Peyer's patch (tissue), 4 donors: ENCODE measurements around the gene TXK. TPM values are rescaled to one million over a fixed set of nuclear protein-coding genes. Genes with fewer than 3 reads are reported as not detected.
A peak's percentile ranks its signal among the peaks of the same experiment; 100 is the strongest.

Experiments
- DNase-seq, 3 donors: peaks; one replicate each; pipeline ENCODE4 v3.0.0-alpha.2; 2017 to 2019
- H3K27ac ChIP-seq, 4 donors: fragments of 200-600 bp; sonication (generic); one replicate each; pipeline ENCODE4 v1.5.1; 2016 to 2019
- H3K27me3 ChIP-seq, 2 donors: fragments of 200-600 bp; sonication (generic); one replicate each; pipeline ENCODE4 v1.5.1; 2019
- H3K36me3 ChIP-seq, 3 donors: fragments of 200-600 bp; sonication (generic); one replicate each; pipeline ENCODE4 v1.5.1; 2016 to 2019
- H3K4me1 ChIP-seq, 4 donors: fragments of 200-600 bp; sonication (generic); one replicate each; pipeline ENCODE4 v1.5.1; 2016 to 2019
- H3K4me3 ChIP-seq, 4 donors: fragments of 200-600 bp; sonication (generic); 1 replicate in 3 of 4; 2 replicates in 1 of 4; pipeline ENCODE4 v1.5.1; 2016 to 2019; ENCODE audit warnings: mild to moderate bottlenecking in 1 of 4
- H3K9me3 ChIP-seq, 4 donors: fragments of 200-600 bp; sonication (generic); one replicate each; pipeline ENCODE4 v1.5.1; 2016 to 2019; ENCODE audit warnings: mild to moderate bottlenecking in 1 of 4
- POLR2A ChIP-seq, 2 donors: fragments of 450-650 bp; IDR thresholded peaks; one replicate each; pipeline ENCODE4 v1.5.1; 2017; ENCODE audit warnings: antibody characterized with exemption in 2 of 2, mild to moderate bottlenecking in 2 of 2, moderate library complexity in 2 of 2
- total RNA-seq, 4 donors: library from RNA; depleted of rRNA; stranded (reverse); fragments of >200 nt; gene quantifications; one replicate each; pipeline ENCODE4 v1.1.0, GENCODE V29; 2016
- TF ChIP-seq, protein P1 (sequence below), 6 experiments: fragments of 450-650 bp in 4 of 6; fragments of 200-600 bp in 2 of 6; sonication (generic) in 1 of 6; IDR thresholded peaks; one replicate each; pipeline ENCODE4 v1.5.1; 2017 to 2019; ENCODE audit warnings: antibody characterized with exemption in 6 of 6, mild to moderate bottlenecking in 3 of 6, moderate library complexity in 1 of 6

TXK gene
- total RNA-seq, 4 donors from 2014 or later: 3.9 to 33.0 (median 9.5) TPM

DNA sequence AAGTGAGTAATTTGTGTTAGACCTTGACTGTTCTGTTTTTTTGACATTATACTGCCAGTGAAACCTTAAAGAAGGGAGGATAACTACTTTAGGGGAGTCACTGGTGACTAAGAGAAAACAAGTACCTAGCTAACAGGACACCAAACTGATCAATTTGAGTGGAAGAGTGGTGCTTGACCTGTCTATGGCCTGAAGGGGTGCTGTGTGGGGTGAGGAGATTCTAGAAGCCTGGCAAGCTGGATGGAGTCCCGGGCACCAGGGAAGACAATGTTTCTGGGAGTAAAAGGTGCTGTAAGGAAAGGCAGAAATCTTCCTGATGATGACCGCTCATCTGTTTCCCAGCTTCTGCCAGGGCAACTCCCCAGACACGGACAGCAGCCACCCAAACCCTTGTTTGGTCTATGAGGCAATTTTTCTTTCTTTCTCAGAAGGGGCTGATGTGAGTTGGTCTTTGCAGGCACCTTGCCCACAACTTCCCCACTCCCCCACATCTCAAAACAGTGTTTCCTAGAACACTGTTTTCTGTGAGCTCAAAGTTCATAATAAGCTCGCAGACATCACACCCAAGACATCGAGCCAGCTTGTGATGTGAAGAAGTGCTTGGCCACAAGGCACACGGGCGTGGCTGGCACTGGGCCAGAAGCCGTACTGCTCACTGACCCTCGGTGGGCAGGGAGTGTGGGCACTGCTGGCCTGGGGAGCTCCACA, 4.6 kb downstream of the TXK start:
- Histone ChIP-seq H3K4me3 (peak overlapping the region in 1 of 4 donors; percentile 12), H3K27ac (peak overlapping the region in 2 of 4 donors; percentile 34 to 65), H3K4me1 (peaks cover 0 to 15% (median 1%) of the 10 kb centered on the region in 4 donors), H3K9me3 (no peaks in the 10 kb centered on the region), H3K27me3 (no peaks in the 10 kb centered on the region), H3K36me3 (no peaks in the 10 kb centered on the region)
- peak; percentile 17 to 62 (median 59) for DNase-seq
- TF ChIP-seq, protein P1, sequence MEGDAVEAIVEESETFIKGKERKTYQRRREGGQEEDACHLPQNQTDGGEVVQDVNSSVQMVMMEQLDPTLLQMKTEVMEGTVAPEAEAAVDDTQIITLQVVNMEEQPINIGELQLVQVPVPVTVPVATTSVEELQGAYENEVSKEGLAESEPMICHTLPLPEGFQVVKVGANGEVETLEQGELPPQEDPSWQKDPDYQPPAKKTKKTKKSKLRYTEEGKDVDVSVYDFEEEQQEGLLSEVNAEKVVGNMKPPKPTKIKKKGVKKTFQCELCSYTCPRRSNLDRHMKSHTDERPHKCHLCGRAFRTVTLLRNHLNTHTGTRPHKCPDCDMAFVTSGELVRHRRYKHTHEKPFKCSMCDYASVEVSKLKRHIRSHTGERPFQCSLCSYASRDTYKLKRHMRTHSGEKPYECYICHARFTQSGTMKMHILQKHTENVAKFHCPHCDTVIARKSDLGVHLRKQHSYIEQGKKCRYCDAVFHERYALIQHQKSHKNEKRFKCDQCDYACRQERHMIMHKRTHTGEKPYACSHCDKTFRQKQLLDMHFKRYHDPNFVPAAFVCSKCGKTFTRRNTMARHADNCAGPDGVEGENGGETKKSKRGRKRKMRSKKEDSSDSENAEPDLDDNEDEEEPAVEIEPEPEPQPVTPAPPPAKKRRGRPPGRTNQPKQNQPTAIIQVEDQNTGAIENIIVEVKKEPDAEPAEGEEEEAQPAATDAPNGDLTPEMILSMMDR (IDR thresholded peaks at IDR 0.05): peak in 1 of 6 experiments; percentile 8
- no peak for TF ChIP-seq POLR2A (IDR thresholded peaks at IDR 0.05)

DNA sequence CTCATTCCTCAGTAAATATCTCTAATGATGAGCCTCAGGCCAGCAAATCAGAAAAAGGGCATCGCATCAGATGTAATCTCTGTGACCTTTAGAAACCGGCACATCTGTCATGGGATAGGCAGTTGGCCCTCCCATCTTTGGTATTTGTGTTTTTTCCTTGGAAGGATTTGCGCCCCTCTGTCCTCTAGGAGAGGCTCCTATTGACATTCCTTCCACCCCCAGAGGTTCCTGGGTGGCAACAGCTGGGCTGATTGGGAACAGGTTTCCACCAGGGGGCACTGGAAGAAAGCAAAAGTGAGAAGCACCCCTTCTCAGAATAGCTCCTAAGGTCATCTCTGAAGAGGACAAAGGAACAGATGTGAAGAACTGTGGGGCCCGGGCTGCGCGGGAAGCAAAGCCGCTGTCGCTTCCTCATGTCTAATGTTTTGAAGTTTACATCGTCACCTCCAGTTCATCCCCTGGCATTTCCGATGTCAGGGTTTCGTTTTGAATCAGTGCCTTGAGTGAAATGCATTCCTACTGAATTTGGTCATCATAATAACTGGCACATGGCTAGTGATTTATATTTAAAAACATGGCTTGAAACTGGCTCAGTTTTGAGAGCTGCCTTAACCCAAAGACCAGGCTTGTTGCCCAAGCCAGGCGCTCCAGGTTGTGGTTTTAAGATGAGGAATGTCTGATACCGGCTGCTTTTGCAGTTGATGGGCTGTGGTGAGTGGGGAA, 6.2 kb downstream of the TXK start:
- no peaks in the 10 kb centered on the region for H3K27me3 ChIP-seq
- DNase-seq: peak; percentile 57 to 84 (median 60)
- H3K36me3 ChIP-seq: no peaks in the 10 kb centered on the region
- no peak overlapping the region for H3K4me3 ChIP-seq
- H3K4me1 ChIP-seq: peaks cover 0 to 15% (median 1%) of the 10 kb centered on the region in 4 donors
- H3K9me3 ChIP-seq: no peaks in the 10 kb centered on the region
- H3K27ac ChIP-seq: peak overlapping the region in 1 of 4 donors; percentile 27
- no peak for TF ChIP-seq POLR2A (IDR thresholded peaks at IDR 0.05)
- TF ChIP-seq, protein P1 (IDR thresholded peaks at IDR 0.05): peak; percentile 29 to 66 (median 58)

DNA sequence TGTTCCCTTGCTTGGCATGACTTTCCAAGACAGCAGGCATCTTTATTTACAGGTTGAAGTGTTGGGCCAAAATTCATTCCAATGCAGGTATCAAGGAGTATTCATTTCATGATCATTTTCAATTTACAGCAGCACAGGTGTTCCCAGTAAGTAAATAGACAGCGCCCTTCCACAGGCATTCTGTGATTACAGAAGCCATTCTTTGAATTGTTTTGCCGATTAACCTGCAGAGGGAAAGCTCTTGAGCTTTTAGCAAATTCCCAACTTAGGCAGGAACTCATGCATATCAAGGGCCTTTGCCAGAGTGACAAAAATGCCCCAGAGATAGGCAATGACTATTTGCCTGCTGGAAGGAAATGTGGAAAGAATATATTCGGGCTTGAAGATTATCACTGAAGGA, 6.8 kb downstream of the TXK start:
- Histone ChIP-seq H3K4me3 (no peak overlapping the region), H3K9me3 (no peaks in the 10 kb centered on the region), H3K27ac (no peak overlapping the region), H3K27me3 (no peaks in the 10 kb centered on the region), H3K4me1 (peaks cover 0 to 15% (median 1%) of the 10 kb centered on the region in 4 donors), H3K36me3 (no peaks in the 10 kb centered on the region)
- no peak for DNase-seq
- TF ChIP-seq, protein P1 (IDR thresholded peaks at IDR 0.05): no peak
- no peak for TF ChIP-seq POLR2A (IDR thresholded peaks at IDR 0.05)

DNA sequence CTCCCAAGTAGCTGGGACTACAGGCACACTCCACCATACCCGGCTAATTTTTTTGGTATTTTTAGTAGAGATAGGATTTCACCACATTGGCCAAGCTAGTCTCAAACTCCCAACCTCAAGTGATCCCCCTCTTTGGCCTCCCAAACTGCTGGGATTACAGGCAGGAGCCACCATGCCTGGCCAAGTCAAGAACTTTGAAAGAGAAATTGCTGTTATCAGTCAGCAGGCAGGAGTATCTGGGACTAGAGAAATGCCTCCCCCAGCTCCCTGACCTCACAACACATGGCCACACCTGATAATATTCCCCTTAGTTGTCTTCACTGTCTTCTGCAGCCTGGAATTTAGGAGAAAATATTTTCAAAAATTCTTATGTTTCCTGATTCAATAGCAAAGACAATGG, 7.4 kb downstream of the TXK start:
- no peak for TF ChIP-seq POLR2A (IDR thresholded peaks at IDR 0.05)
- TF ChIP-seq, protein P1 (IDR thresholded peaks at IDR 0.05): no peak
- H3K36me3 ChIP-seq: no peaks in the 10 kb centered on the region
- no peak overlapping the region for H3K27ac ChIP-seq
- DNase-seq: no peak
- H3K9me3 ChIP-seq: no peaks in the 10 kb centered on the region
- no peak overlapping the region for H3K4me3 ChIP-seq
- H3K27me3 ChIP-seq: no peaks in the 10 kb centered on the region
- peaks cover 0 to 15% (median 1%) of the 10 kb centered on the region in 4 donors for H3K4me1 ChIP-seq

DNA sequence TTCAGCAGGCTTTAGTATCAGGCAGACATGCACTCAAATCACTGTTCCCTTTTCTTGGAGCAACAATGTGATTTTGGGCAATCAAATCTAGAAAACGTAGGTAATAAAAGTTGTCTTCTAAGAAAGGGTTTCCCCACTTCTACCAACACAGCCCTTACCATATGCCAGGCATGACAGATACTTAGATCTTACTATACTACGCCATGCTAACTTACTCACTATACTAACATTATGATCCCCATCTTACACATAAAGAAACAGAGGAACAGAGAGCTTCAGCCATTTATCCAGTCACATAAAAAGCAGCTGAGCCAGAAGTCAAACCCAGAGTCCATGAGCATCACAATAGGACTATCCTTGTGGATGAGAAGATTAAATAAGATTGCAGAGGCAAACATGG, 9.2 kb downstream of the TXK start:
- no peak for TF ChIP-seq POLR2A (IDR thresholded peaks at IDR 0.05)
- TF ChIP-seq, protein P1 (IDR thresholded peaks at IDR 0.05): no peak
- Histone ChIP-seq H3K27ac (no peak overlapping the region), H3K27me3 (no peaks in the 10 kb centered on the region), H3K36me3 (no peaks in the 10 kb centered on the region), H3K9me3 (no peaks in the 10 kb centered on the region), H3K4me1 (peaks cover 0 to 13% (median 1%) of the 10 kb centered on the region in 4 donors), H3K4me3 (no peak overlapping the region)
- no peak for DNase-seq
